Neutrophil (primary cell): ENCODE results near the gene LGR5.

Source experiments
- H3K27ac ChIP-seq: fragments of 200-600 bp; sonication (generic); 2 replicates; pipeline ENCODE4 v1.5.1; 2016; ENCODE audit warnings: mild to moderate bottlenecking, moderate library complexity
- H3K27me3 ChIP-seq: fragments of 200-600 bp; sonication (generic); 2 replicates; pipeline ENCODE4 v1.6.0; 2016; ENCODE audit warnings: mild to moderate bottlenecking
- H3K36me3 ChIP-seq: fragments of 200-600 bp; sonication (generic); 2 replicates; pipeline ENCODE4 v1.5.1; 2017
- H3K4me1 ChIP-seq, 2 experiments: fragments of 200-600 bp in 1 of 2; sonication (generic) in 1 of 2; 1 replicate in 1 of 2; 2 replicates in 1 of 2; pipeline versions ENCODE4 v1.5.1 to v1.6.1; 2013 to 2016; ENCODE audit warnings: low read depth in 1 of 2, low read length in 1 of 2, mild to moderate bottlenecking in 1 of 2, moderate library complexity in 1 of 2; ENCODE audit not compliant: control insufficient read depth in 1 of 2, insufficient read depth in 1 of 2
- H3K4me3 ChIP-seq, 2 experiments: fragments of 200-600 bp in 1 of 2; sonication (generic) in 1 of 2; 1 replicate in 1 of 2; 2 replicates in 1 of 2; pipeline ENCODE4 v1.5.1; 2013 to 2016; ENCODE audit warnings: low read depth in 1 of 2, low read length in 1 of 2, mild to moderate bottlenecking in 1 of 2, moderate library complexity in 1 of 2
- H3K9me3 ChIP-seq: fragments of 200-600 bp; sonication (generic); 2 replicates; pipeline ENCODE4 v1.5.1; 2016
- CTCF ChIP-seq: fragments of 200-600 bp; sonication (generic); IDR thresholded peaks from 2 replicates; pipeline ENCODE4 v1.5.1; 2016; ENCODE audit warnings: antibody characterized with exemption

Gene LGR5

GRCh38 chr12:71503579-71504391 lies 64.2 kb downstream of the LGR5 start:
- Histone ChIP-seq H3K9me3 (no peaks in the 10 kb centered on the region), H3K4me3 (no peak overlapping the region), H3K36me3 (no peaks in the 10 kb centered on the region), H3K4me1 (no peaks in the 10 kb centered on the region), H3K27me3 (no peaks in the 10 kb centered on the region), H3K27ac (no peak overlapping the region)
- TF ChIP-seq CTCF, result no peak

DNA sequence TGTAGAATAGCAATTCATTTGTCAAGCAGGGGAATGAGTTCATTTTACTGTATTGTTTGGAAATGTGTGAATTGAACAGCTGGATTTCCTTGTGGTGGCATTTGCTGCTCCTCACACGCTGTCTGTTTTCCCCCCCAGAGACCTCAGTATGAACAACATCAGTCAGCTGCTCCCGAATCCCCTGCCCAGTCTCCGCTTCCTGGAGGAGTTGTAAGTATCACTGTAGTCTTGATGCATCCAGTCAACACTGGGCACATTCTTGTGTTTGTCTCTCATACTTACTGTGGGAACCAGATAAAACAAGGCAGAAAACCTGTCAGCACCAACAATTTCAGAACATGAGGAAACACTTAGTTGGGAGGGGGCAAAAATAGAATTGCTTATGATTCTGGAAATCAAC lies 64.9 kb downstream of the LGR5 start:
- no peak for TF ChIP-seq CTCF
- H3K36me3 ChIP-seq, result no peaks in the 10 kb centered on the region
- H3K27me3 ChIP-seq, result no peaks in the 10 kb centered on the region
- H3K4me1 ChIP-seq, result no peaks in the 10 kb centered on the region
- H3K27ac ChIP-seq, result no peak overlapping the region
- no peak overlapping the region for H3K4me3 ChIP-seq
- no peaks in the 10 kb centered on the region for H3K9me3 ChIP-seq

- Histone ChIP-seq H3K27me3 (no peaks in the 10 kb centered on the region), H3K36me3 (no peaks in the 10 kb centered on the region), H3K27ac (no peak overlapping the region), H3K9me3 (no peaks in the 10 kb centered on the region), H3K4me1 (no peaks in the 10 kb centered on the region), H3K4me3 (no peak overlapping the region)
- TF ChIP-seq CTCF, result no peak
Observed at GRCh38 chr12:71509705-71510104, 70.1 kb downstream of the LGR5 start.

DNA sequence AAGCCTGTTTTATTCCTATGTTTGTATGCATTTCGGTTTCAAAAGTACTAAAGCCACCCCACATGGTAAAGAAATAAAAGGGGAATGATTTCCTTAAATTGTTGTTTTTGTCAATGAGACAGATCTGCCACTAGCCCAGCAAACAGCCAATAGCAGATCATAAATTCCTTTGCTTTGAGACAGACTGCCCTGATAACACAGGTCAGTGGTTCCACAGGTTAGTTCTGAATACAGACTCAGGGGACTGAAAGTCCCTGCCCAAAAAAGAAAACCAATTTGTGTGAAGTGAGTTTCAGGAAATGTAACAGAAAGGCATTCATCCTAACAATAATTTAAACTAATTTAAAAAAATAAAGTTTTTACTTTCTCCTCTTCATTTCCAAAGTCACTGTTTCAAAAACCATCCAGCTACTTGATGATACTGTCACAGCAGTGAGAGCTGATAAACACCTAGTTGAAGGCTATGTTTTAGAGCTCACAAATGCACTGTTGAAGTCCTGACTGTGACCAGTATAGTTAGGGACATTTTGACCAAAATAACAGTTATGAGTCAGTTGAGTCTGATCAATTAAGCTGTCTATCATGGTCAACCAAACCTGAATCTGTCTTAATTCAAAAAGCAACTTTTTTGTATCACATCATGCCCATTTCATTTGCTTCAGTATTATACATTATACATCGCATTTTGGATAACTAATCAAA lies 77.7 kb downstream of the LGR5 start:
- no peaks in the 10 kb centered on the region for H3K9me3 ChIP-seq
- H3K36me3 ChIP-seq, result no peaks in the 10 kb centered on the region
- no peaks in the 10 kb centered on the region for H3K27me3 ChIP-seq
- no peak for TF ChIP-seq CTCF
- no peaks in the 10 kb centered on the region for H3K4me1 ChIP-seq
- no peak overlapping the region for H3K27ac ChIP-seq
- no peak overlapping the region for H3K4me3 ChIP-seq

DNA sequence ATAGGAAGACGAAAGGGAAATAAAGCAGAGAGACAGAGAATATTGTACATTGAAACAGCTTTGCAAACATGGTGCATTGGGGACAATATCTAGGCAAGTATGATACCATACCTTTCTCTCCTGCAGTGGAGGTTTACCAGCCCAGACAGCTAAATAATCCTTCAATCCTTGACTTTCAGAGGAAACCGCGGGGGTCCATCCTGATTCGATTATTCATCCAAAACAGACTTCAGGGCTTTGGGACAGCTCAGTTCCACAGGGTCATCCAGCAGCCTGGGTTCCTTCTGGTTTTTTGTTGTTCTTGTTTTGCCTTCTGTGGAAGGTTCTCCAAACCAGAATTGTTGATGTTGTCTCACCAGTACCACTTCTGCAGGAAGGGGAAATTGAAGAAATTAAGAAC lies 81.5 kb downstream of the LGR5 start:
- H3K9me3 ChIP-seq, result no peaks in the 10 kb centered on the region

More for the DNA sequence above, 81.5 kb downstream of the LGR5 start:
- peaks cover 8% of the 10 kb centered on the region for H3K27me3 ChIP-seq
- no peak for TF ChIP-seq CTCF
- no peak overlapping the region for H3K27ac ChIP-seq
- H3K4me1 ChIP-seq, result no peaks in the 10 kb centered on the region
- no peak overlapping the region for H3K4me3 ChIP-seq
- H3K36me3 ChIP-seq, result no peaks in the 10 kb centered on the region
